Neural cell (in vitro differentiated cells): Measurements from ENCODE around the gene UBL4A. TPM values are rescaled to one million over a fixed set of nuclear protein-coding genes. Genes with fewer than 3 reads are reported as not detected.

Experiments
- H2AFZ ChIP-seq: fragments of 200-600, 300-800 bp; sonication (generic), shearing (Covaris generic); 2 replicates; pipeline ENCODE4 v1.6.0; 2014; ENCODE audit warnings: low read depth, mild to moderate bottlenecking, antibody characterized with exemption, low read length, moderate library complexity
- H3F3A ChIP-seq: fragments of 200-600 bp; shearing (Covaris generic); 2 replicates; pipeline ENCODE4 v1.6.1; 2016; ENCODE audit warnings: mild to moderate bottlenecking, moderate library complexity, mixed read lengths, antibody characterized with exemption, low read length; ENCODE audit not compliant: insufficient read depth, poor library complexity, severe bottlenecking
- H3K27ac ChIP-seq: fragments of 200-600, 300-800 bp; sonication (generic), shearing (Covaris generic); 2 replicates; pipeline ENCODE4 v1.5.1; 2014; ENCODE audit warnings: mild to moderate bottlenecking, low read length, moderate library complexity
- H3K27me3 ChIP-seq: fragments of 300-800, 200-600 bp; sonication (generic), shearing (Covaris generic); 2 replicates; pipeline ENCODE4 v1.6.0; 2014; ENCODE audit warnings: mild to moderate bottlenecking, low read depth, low read length, moderate library complexity; ENCODE audit not compliant: insufficient read depth
- H3K36me3 ChIP-seq: fragments of 300-800, 200-600 bp; sonication (generic), shearing (Covaris generic); 2 replicates; pipeline ENCODE4 v1.5.1; 2014; ENCODE audit warnings: mild to moderate bottlenecking, antibody characterized with exemption, low read length, moderate library complexity; ENCODE audit not compliant: insufficient read depth
- H3K4me2 ChIP-seq: fragments of 300-800, 200-600 bp; sonication (generic), shearing (Covaris generic); 2 replicates; pipeline ENCODE4 v1.6.0; 2014; ENCODE audit warnings: mild to moderate bottlenecking, low read length
- H3K4me3 ChIP-seq: fragments of 300-800, 200-600 bp; sonication (generic), shearing (Covaris generic); 2 replicates; pipeline ENCODE4 v1.5.1; 2014; ENCODE audit warnings: mild to moderate bottlenecking, low read length, moderate library complexity
- H3K79me2 ChIP-seq: fragments of 200-600 bp; shearing (Covaris generic); replicated peaks from 2 replicates; pipeline ENCODE4 v1.6.0; 2014; ENCODE audit warnings: mild to moderate bottlenecking, low read length, moderate library complexity; ENCODE audit not compliant: insufficient read depth
- H3K9ac ChIP-seq: fragments of 300-800, 200-600 bp; sonication (generic), shearing (Covaris generic); 2 replicates; pipeline ENCODE4 v1.6.1; 2016; ENCODE audit warnings: mild to moderate bottlenecking, low read length, mixed read lengths
- H3K9me2 ChIP-seq: fragments of 200-600 bp; shearing (Covaris generic); 2 replicates; pipeline ENCODE4 v1.6.1; 2016; ENCODE audit warnings: mild to moderate bottlenecking, low read length, mixed read lengths; ENCODE audit not compliant: insufficient read depth
- H3K9me3 ChIP-seq: fragments of 200-600, 300-800 bp; sonication (generic), shearing (Covaris generic); 2 replicates; pipeline ENCODE4 v1.6.1; 2016; ENCODE audit warnings: mild to moderate bottlenecking, mixed run types, low read length, moderate library complexity, mixed read lengths
- H4K20me1 ChIP-seq: fragments of 200-600 bp; shearing (Covaris generic); 2 replicates; pipeline ENCODE4 v1.6.1; 2016; ENCODE audit warnings: mild to moderate bottlenecking, mixed run types; ENCODE audit not compliant: insufficient read depth
- CTCF ChIP-seq: fragments of 450-650 bp; IDR thresholded peaks from 2 replicates; pipeline ENCODE4 v1.5.1; 2014; ENCODE audit warnings: antibody characterized with exemption, mild to moderate bottlenecking, moderate library complexity; ENCODE audit not compliant: poor library complexity, severe bottlenecking
- EP300 ChIP-seq: fragments of 450-650 bp; conservative IDR thresholded peaks from 2 replicates; pipeline ENCODE4 v1.6.1; 2014; ENCODE audit warnings: antibody characterized with exemption, mild to moderate bottlenecking, moderate library complexity; ENCODE audit not compliant: poor library complexity, severe bottlenecking
- EZH2 ChIP-seq: fragments of 200-600, 300-800 bp; shearing (Covaris generic), sonication (generic); IDR thresholded peaks from 2 replicates; pipeline ENCODE4 v1.6.1; 2014; ENCODE audit warnings: antibody characterized with exemption, low read length, borderline replicate concordance, mild to moderate bottlenecking; ENCODE audit not compliant: insufficient read depth, poor library complexity, severe bottlenecking
- MXI1 ChIP-seq: fragments of 450-650 bp; conservative IDR thresholded peaks from 2 replicates; pipeline ENCODE4 v1.6.1; 2014; ENCODE audit warnings: antibody characterized with exemption, mild to moderate bottlenecking; ENCODE audit not compliant: poor library complexity, severe bottlenecking
- POLR2AphosphoS5 ChIP-seq: IDR thresholded peaks from 2 replicates; pipeline ENCODE4 v1.6.1; 2012
- RAD21 ChIP-seq: fragments of 450-650 bp; conservative IDR thresholded peaks from 2 replicates; pipeline ENCODE4 v1.6.1; 2014; ENCODE audit warnings: antibody characterized with exemption, mild to moderate bottlenecking, moderate library complexity
- REST ChIP-seq: IDR thresholded peaks from 2 replicates; pipeline ENCODE4 v1.6.1; 2012; ENCODE audit warnings: borderline replicate concordance
- SMC3 ChIP-seq: fragments of 450-650 bp; conservative IDR thresholded peaks from 2 replicates; pipeline ENCODE4 v1.6.1; 2014; ENCODE audit warnings: antibody characterized with exemption, mild to moderate bottlenecking, moderate library complexity; ENCODE audit not compliant: poor library complexity
- TAF1 ChIP-seq: IDR thresholded peaks from 2 replicates; pipeline ENCODE4 v1.6.1; 2012; ENCODE audit warnings: low read depth
- polyA plus RNA-seq: library from polyadenylated mRNA; depleted of rRNA; stranded (reverse); fragments of >200 nt; gene quantifications from 2 replicates; pipeline ENCODE4 v1.2.3, GENCODE V29; 2014

The UBL4A gene
- polyA plus RNA-seq, 1 donor from 2014 or later: 28.5 TPM

- no peaks in the 10 kb centered on the region for H3K79me2 ChIP-seq
Measured at GRCh38 chrX:154506483-154507332, 20.3 kb upstream of the UBL4A start.

DNA sequence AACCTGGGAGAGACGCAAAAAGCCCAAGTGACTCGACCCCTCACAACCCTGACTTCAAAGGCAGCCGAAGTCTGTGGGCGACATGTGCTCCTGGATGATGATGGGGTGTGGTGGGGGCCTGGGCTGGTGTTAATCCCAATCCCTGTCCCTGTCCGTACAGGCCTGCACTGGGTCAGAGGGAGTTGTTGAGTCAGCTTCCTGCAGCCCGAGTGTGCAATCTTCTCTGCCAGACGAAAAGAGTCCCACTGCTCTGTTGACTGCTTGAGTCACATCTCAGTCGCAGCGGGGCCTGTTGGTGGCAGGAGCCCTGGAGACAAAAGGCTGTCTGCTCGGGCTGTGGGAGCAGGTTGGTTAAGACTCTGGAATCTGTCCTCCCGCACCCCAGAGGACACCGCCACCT lies 19.3 kb upstream of the UBL4A start:
- no peaks in the 10 kb centered on the region for H3K9me3 ChIP-seq

More at GRCh38 chrX:154506483-154507332, 20.3 kb upstream of the UBL4A start:
- no peak overlapping the region for H3K4me2 ChIP-seq
- H2AFZ ChIP-seq: no peak overlapping the region
- no peaks in the 10 kb centered on the region for H3K36me3 ChIP-seq
- H3K27ac ChIP-seq: no peak overlapping the region
- H3K9me2 ChIP-seq: no peaks in the 10 kb centered on the region
- no peak for TF ChIP-seq POLR2AphosphoS5
- TF ChIP-seq TAF1: no peak
- no peak for TF ChIP-seq EZH2
- TF ChIP-seq CTCF: no peak
- H3K9me3 ChIP-seq: no peaks in the 10 kb centered on the region
- no peak overlapping the region for H3K4me3 ChIP-seq
- H3K27me3 ChIP-seq: no peaks in the 10 kb centered on the region
- no peak overlapping the region for H3K9ac ChIP-seq
- H3F3A ChIP-seq: no peaks in the 10 kb centered on the region
- no peaks in the 10 kb centered on the region for H4K20me1 ChIP-seq

More for the DNA sequence above, 19.3 kb upstream of the UBL4A start:
- H3K36me3 ChIP-seq: no peaks in the 10 kb centered on the region
- H3F3A ChIP-seq: no peaks in the 10 kb centered on the region
- H4K20me1 ChIP-seq: no peaks in the 10 kb centered on the region
- no peak overlapping the region for H3K9ac ChIP-seq
- H3K79me2 ChIP-seq: no peaks in the 10 kb centered on the region
- no peak overlapping the region for H3K4me3 ChIP-seq
- no peaks in the 10 kb centered on the region for H3K27me3 ChIP-seq
- no peak for TF ChIP-seq REST
- no peak for TF ChIP-seq POLR2AphosphoS5
- no peak for TF ChIP-seq EZH2
- TF ChIP-seq RAD21: no peak
- TF ChIP-seq MXI1: no peak
- no peak for TF ChIP-seq EP300
- TF ChIP-seq CTCF: no peak
- TF ChIP-seq TAF1: no peak
- no peak for TF ChIP-seq SMC3
- no peaks in the 10 kb centered on the region for H3K9me2 ChIP-seq
- no peak overlapping the region for H3K4me2 ChIP-seq
- no peak overlapping the region for H2AFZ ChIP-seq
- no peak overlapping the region for H3K27ac ChIP-seq
